HEK293 (cell line): ENCODE data around the gene RNF225.
A peak's percentile ranks its signal among the peaks of the same experiment; 100 is the strongest.

Experiments
- CTCF ChIP-seq: fragments of 450-650 bp; formaldehyde crosslinking; IDR thresholded peaks from 2 replicates; pipeline ENCODE4 v1.5.1; 2016; ENCODE audit warnings: missing biosample characterization, missing genetic modification characterization
- HIC1 ChIP-seq: fragments of 450-650 bp; formaldehyde crosslinking; IDR thresholded peaks from 2 replicates; pipeline ENCODE4 v1.5.1; 2016; ENCODE audit warnings: missing biosample characterization, missing genetic modification characterization
- KLF1 ChIP-seq: fragments of 450-650 bp; formaldehyde crosslinking; IDR thresholded peaks from 2 replicates; pipeline ENCODE4 v1.5.1; 2016; ENCODE audit warnings: missing biosample characterization, missing genetic modification characterization
- PRDM10 ChIP-seq: fragments of 450-650 bp; formaldehyde crosslinking; IDR thresholded peaks from 2 replicates; pipeline ENCODE4 v1.5.1; 2016; ENCODE audit warnings: missing biosample characterization, missing genetic modification characterization
- RBAK ChIP-seq: fragments of 450-650 bp; formaldehyde crosslinking; IDR thresholded peaks from 2 replicates; pipeline ENCODE4 v1.5.1; 2016; ENCODE audit warnings: missing biosample characterization, missing genetic modification characterization
- ZBTB10 ChIP-seq: fragments of 450-650 bp; formaldehyde crosslinking; IDR thresholded peaks from 2 replicates; pipeline ENCODE4 v1.5.1; 2016; ENCODE audit warnings: missing biosample characterization, missing genetic modification characterization
- ZBTB26 ChIP-seq: fragments of 450-650 bp; formaldehyde crosslinking; optimal IDR thresholded peaks from 2 replicates; pipeline ENCODE3; 2016; ENCODE audit warnings: missing biosample characterization, mild to moderate bottlenecking, missing genetic modification characterization
- ZNF121 ChIP-seq: fragments of 450-650 bp; formaldehyde crosslinking; IDR thresholded peaks from 2 replicates; pipeline ENCODE4 v1.5.1; 2016; ENCODE audit warnings: missing biosample characterization, missing genetic modification characterization
- ZNF211 ChIP-seq: fragments of 450-650 bp; formaldehyde crosslinking; IDR thresholded peaks from 2 replicates; pipeline ENCODE4 v1.5.1; 2016; ENCODE audit warnings: low read depth, missing biosample characterization, missing genetic modification characterization
- ZNF23 ChIP-seq: fragments of 450-650 bp; formaldehyde crosslinking; IDR thresholded peaks from 2 replicates; pipeline ENCODE4 v1.5.1; 2016; ENCODE audit warnings: missing biosample characterization, missing genetic modification characterization, borderline replicate concordance
- ZNF248 ChIP-seq: fragments of 450-650 bp; formaldehyde crosslinking; IDR thresholded peaks from 2 replicates; pipeline ENCODE4 v1.5.1; 2017; ENCODE audit warnings: missing biosample characterization, missing genetic modification characterization
- ZNF302 ChIP-seq: fragments of 450-650 bp; formaldehyde crosslinking; IDR thresholded peaks from 2 replicates; pipeline ENCODE4 v1.5.1; 2016; ENCODE audit warnings: missing biosample characterization, missing genetic modification characterization, low read depth
- ZNF449 ChIP-seq: fragments of 450-650 bp; formaldehyde crosslinking; IDR thresholded peaks from 2 replicates; pipeline ENCODE4 v1.5.1; 2017; ENCODE audit warnings: missing biosample characterization, mild to moderate bottlenecking, missing genetic modification characterization, moderate library complexity
- ZNF521 ChIP-seq: fragments of 450-650 bp; formaldehyde crosslinking; IDR thresholded peaks from 2 replicates; pipeline ENCODE4 v1.5.1; 2017; ENCODE audit warnings: missing biosample characterization, mild to moderate bottlenecking, missing genetic modification characterization
- ZNF624 ChIP-seq: fragments of 450-650 bp; formaldehyde crosslinking; IDR thresholded peaks from 2 replicates; pipeline ENCODE4 v1.5.1; 2017; ENCODE audit warnings: missing biosample characterization, missing genetic modification characterization
- ZNF629 ChIP-seq: fragments of 450-650 bp; formaldehyde crosslinking; IDR thresholded peaks from 2 replicates; pipeline ENCODE4 v1.5.1; 2017; ENCODE audit warnings: missing biosample characterization, missing genetic modification characterization
- ZNF660 ChIP-seq: fragments of 450-650 bp; IDR thresholded peaks from 2 replicates; pipeline ENCODE4 v1.5.1; 2018; ENCODE audit warnings: missing biosample characterization, mild to moderate bottlenecking, missing genetic modification characterization
- ZNF704 ChIP-seq: fragments of 450-650 bp; formaldehyde crosslinking; IDR thresholded peaks from 2 replicates; pipeline ENCODE4 v1.5.1; 2016; ENCODE audit warnings: missing biosample characterization, missing genetic modification characterization
- ZSCAN16 ChIP-seq: fragments of 450-650 bp; formaldehyde crosslinking; IDR thresholded peaks from 2 replicates; pipeline ENCODE4 v1.5.1; 2016; ENCODE audit warnings: missing biosample characterization, missing genetic modification characterization
- ZSCAN5A ChIP-seq: fragments of 450-650 bp; formaldehyde crosslinking; IDR thresholded peaks from 2 replicates; pipeline ENCODE4 v1.5.1; 2016; ENCODE audit warnings: missing biosample characterization, missing genetic modification characterization

Gene RNF225

GRCh38 chr19:58408152-58409009, 12.9 kb downstream of the RNF225 start, which contains the start of gene ZNF584 (continued):
- TF ChIP-seq ZNF23 (tag by site-specific recombination) (0 out of 2 replicates have a peak, but pooled peaks have one; percentile 44), ZNF660 (tag by site-specific recombination) (peak; percentile 30), ZNF302 (tag by site-specific recombination) (no peak), PRDM10 (peak; percentile 72), RBAK (tag by site-specific recombination) (no peak), ZNF211 (tag by site-specific recombination) (no peak), ZNF248 (0 out of 2 replicates have a peak, but pooled peaks have one; percentile 39), CTCF (tag by site-specific recombination) (peak; percentile 76), ZNF521 (tag by site-specific recombination) (no peak), KLF1 (tag by site-specific recombination) (peak; percentile 90), ZNF449 (tag by site-specific recombination) (no peak), HIC1 (tag by site-specific recombination) (peak; percentile 21), ZNF704 (no peak), ZSCAN16 (tag by site-specific recombination) (no peak), ZNF121 (tag by site-specific recombination) (no peak), ZBTB26 (tag by site-specific recombination) (peak; percentile 82), ZNF624 (tag by site-specific recombination) (no peak), ZSCAN5A (tag by site-specific recombination) (0 out of 2 replicates have a peak, but pooled peaks have one; percentile 27), ZBTB10 (tag by site-specific recombination) (peak; percentile 31; the same call in 1 of the 2 replicates), ZNF629 (peak; percentile 56; the same call in 1 of the 2 replicates)
